Keratinocyte (primary cell): ENCODE measurements around the gene BPIFA1. TPM values are rescaled to one million over a fixed set of nuclear protein-coding genes. Genes with fewer than 3 reads are reported as not detected.

Experiments
- DNase-seq: peaks from one replicate; pipeline ENCODE4 v3.0.0-alpha.2; 2011; ENCODE audit warnings: low read depth, missing footprints, low spot score
- FAIRE-seq: peaks from 2 replicates; lab custom pipeline; 2011; peaks lifted over from hg19 to GRCh38; lab: Jason Lieb, UNC
- H2AFZ ChIP-seq: 2 replicates; pipeline ENCODE4 v1.6.0; 2012; ENCODE audit warnings: low read length, control low read depth, inconsistent platforms; ENCODE audit not compliant: control insufficient read depth
- H3K27ac ChIP-seq: 2 replicates; pipeline ENCODE4 v1.5.1; 2011; ENCODE audit warnings: low read length; ENCODE audit not compliant: control insufficient read depth, insufficient read depth
- H3K27me3 ChIP-seq: 3 replicates; pipeline ENCODE4 v1.6.0; 2011; ENCODE audit warnings: low read length; ENCODE audit not compliant: control insufficient read depth, insufficient read depth; ENCODE audit errors: extremely low read depth
- H3K36me3 ChIP-seq, 2 experiments: 2 replicates in 1 of 2; 3 replicates in 1 of 2; pipeline ENCODE4 v1.5.1; 2011; ENCODE audit warnings: low read length in 2 of 2, mild to moderate bottlenecking in 1 of 2; ENCODE audit not compliant: control insufficient read depth in 2 of 2, insufficient read depth in 2 of 2; ENCODE audit errors: extremely low read depth in 1 of 2
- H3K4me1 ChIP-seq: 3 replicates; pipeline ENCODE4 v1.5.1; 2011; ENCODE audit warnings: low read length; ENCODE audit not compliant: control insufficient read depth, insufficient read depth; ENCODE audit errors: extremely low read depth
- H3K4me2 ChIP-seq: 3 replicates; pipeline ENCODE4 v1.6.0; 2011; ENCODE audit warnings: low read depth, low read length; ENCODE audit not compliant: control insufficient read depth, insufficient read depth; ENCODE audit errors: extremely low read depth
- H3K4me3 ChIP-seq, 3 experiments: fragments of 200-600 bp in 1 of 3; sonication (generic) in 1 of 3; 2 replicates in 2 of 3; 3 replicates in 1 of 3; pipeline ENCODE4 v1.5.1; 2011 to 2016; ENCODE audit warnings: low read length in 3 of 3, mild to moderate bottlenecking in 3 of 3, control low read depth in 2 of 3, inconsistent platforms in 1 of 3, low read depth in 1 of 3, mixed read lengths in 1 of 3, mixed run types in 1 of 3, moderate library complexity in 1 of 3; ENCODE audit not compliant: control insufficient read depth in 2 of 3, insufficient read depth in 2 of 3; ENCODE audit errors: extremely low read depth in 1 of 3
- H3K79me2 ChIP-seq: 2 replicates; pipeline ENCODE4 v1.6.0; 2012; ENCODE audit warnings: low read length; ENCODE audit not compliant: control insufficient read depth, insufficient read depth
- H3K9ac ChIP-seq: 3 replicates; pipeline ENCODE4 v1.6.0; 2011; ENCODE audit warnings: low read length; ENCODE audit not compliant: control insufficient read depth, insufficient read depth; ENCODE audit errors: extremely low read depth
- H3K9me1 ChIP-seq: 3 replicates; pipeline ENCODE4 v1.6.0; 2011; ENCODE audit warnings: low read length; ENCODE audit not compliant: control insufficient read depth, insufficient read depth; ENCODE audit errors: extremely low read depth
- H3K9me3 ChIP-seq: 2 replicates; pipeline ENCODE4 v1.5.1; 2012; ENCODE audit warnings: low read depth, low read length; ENCODE audit not compliant: control insufficient read depth
- H4K20me1 ChIP-seq: 3 replicates; pipeline ENCODE4 v1.6.0; 2011; ENCODE audit warnings: low read length; ENCODE audit not compliant: control insufficient read depth, insufficient read depth; ENCODE audit errors: extremely low read depth
- CTCF ChIP-seq, 3 experiments: IDR thresholded peaks in 1 of 3; conservative IDR thresholded peaks in 1 of 3; optimal IDR thresholded peaks in 1 of 3; 2 replicates in 2 of 3; 3 replicates in 1 of 3; pipeline versions ENCODE3 to v1.5.1; 2011; ENCODE audit warnings: low read length in 3 of 3, mild to moderate bottlenecking in 3 of 3, moderate library complexity in 2 of 3, control low read depth in 1 of 3, inconsistent platforms in 1 of 3; ENCODE audit not compliant: insufficient read depth in 2 of 3; ENCODE audit errors: extremely low read depth in 1 of 3
- EZH2 ChIP-seq: IDR thresholded peaks from one replicate; pipeline ENCODE4 v1.6.1; 2012; ENCODE audit warnings: inconsistent platforms, mild to moderate bottlenecking, low read length, moderate library complexity
- dilution Hi-C: fragments of 300-500 bp; cut with MboI; formaldehyde crosslinking; loops from one replicate; pipeline ENCODE4 v1.7.0; 2020; ENCODE audit warnings: low sequenced_read_pairs; ENCODE audit not compliant: extremely low pct_ligation_motif_present
- polyA plus RNA-seq, 5 experiments: library from polyadenylated mRNA; depleted of rRNA in 3 of 5; stranded (reverse) in 3 of 5; stranded (forward) in 1 of 5; unstranded in 1 of 5; fragments of >200 nt; gene quantifications; 1 replicate in 1 of 5; 2 replicates in 3 of 5; 3 replicates in 1 of 5; pipeline versions ENCODE4 v1.2.1 to v1.2.3, GENCODE V29; 2011 to 2012; ENCODE audit warnings: missing spikeins in 2 of 5, low read depth in 1 of 5, low replicate concordance in 1 of 5

BPIFA1 gene
- polyA plus RNA-seq, 1 donor (not counting 4 experiments of a cell fraction or from before 2014, with no cell fraction given) = not detected

- Histone ChIP-seq H3K9ac (no peak overlapping the region), H3K27me3 (no peaks in the 10 kb centered on the region), H3K27ac (no peak overlapping the region), H3K9me3 (no peaks in the 10 kb centered on the region), H3K79me2 (no peaks in the 10 kb centered on the region), H3K4me1 (no peaks in the 10 kb centered on the region), H4K20me1 (no peaks in the 10 kb centered on the region), H3K9me1 (no peaks in the 10 kb centered on the region), H3K4me2 (no peak overlapping the region), H2AFZ (no peak overlapping the region), H3K4me3 (no peak overlapping the region), H3K36me3 (no peaks in the 10 kb centered on the region)
- no peak for DNase-seq
- dilution Hi-C loops = no loop called here
- TF ChIP-seq EZH2 = no peak
- no peak for TF ChIP-seq CTCF (optimal IDR thresholded peaks at IDR 0.05 in 1 of 3, IDR thresholded peaks at IDR 0.05 in 1 of 3, conservative IDR thresholded peaks at IDR 0.05 in 1 of 3; ENCODE audit: extremely low read depth in 1 of 3, insufficient read depth in 2 of 3, low read length in 3 of 3)
- no peak for FAIRE-seq
These were observed 10.3 kb downstream of the BPIFA1 start for GRCh38 chr20:33246077-33246476.

DNA sequence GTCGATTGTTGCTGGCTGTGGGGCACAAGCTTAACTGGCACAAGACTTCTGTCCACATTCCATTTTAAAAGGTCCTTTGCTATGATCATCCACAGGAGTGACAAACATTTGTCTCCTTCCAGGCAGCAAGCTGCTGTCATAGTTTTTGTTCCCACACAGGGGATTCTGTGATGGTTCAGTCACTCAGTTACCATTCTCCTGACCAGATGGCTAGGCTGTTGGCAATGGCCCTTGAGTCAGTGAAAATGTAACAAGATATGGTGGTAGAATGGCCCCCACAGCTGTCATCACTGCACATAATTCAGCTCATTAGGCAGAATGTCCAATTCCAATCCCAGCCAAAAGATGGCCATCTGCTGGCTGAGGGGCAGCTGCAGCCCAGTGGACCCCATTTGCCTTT is 13.7 kb downstream of the BPIFA1 start:
- H3K9me1 ChIP-seq = no peaks in the 10 kb centered on the region
- no peak overlapping the region for H3K4me2 ChIP-seq
- DNase-seq = no peak
- H3K27ac ChIP-seq = no peak overlapping the region
- no peaks in the 10 kb centered on the region for H3K79me2 ChIP-seq
- TF ChIP-seq CTCF (optimal IDR thresholded peaks at IDR 0.05 in 1 of 3, IDR thresholded peaks at IDR 0.05 in 1 of 3, conservative IDR thresholded peaks at IDR 0.05 in 1 of 3; ENCODE audit: extremely low read depth in 1 of 3, insufficient read depth in 2 of 3, low read length in 3 of 3) (no peak), EZH2 (no peak)
- no peaks in the 10 kb centered on the region for H3K4me1 ChIP-seq
- no peaks in the 10 kb centered on the region for H4K20me1 ChIP-seq
- dilution Hi-C loops = no loop called here
- H3K36me3 ChIP-seq = no peaks in the 10 kb centered on the region
- no peak overlapping the region for H3K9ac ChIP-seq
- no peaks in the 10 kb centered on the region for H3K27me3 ChIP-seq
- H2AFZ ChIP-seq = no peak overlapping the region
- no peak overlapping the region for H3K4me3 ChIP-seq
- no peak for FAIRE-seq
- H3K9me3 ChIP-seq = no peaks in the 10 kb centered on the region
